Measurements from ENCODE around the gene HSPBP1. TPM values are rescaled to one million over a fixed set of nuclear protein-coding genes. Genes with fewer than 3 reads are reported as not detected.

Gene HSPBP1
- total RNA-seq, 4 donors from 2014 or later = 33.7 to 49.6 (median 40.5) TPM

- Histone ChIP-seq H3K36me3 (peaks cover 0 to 95% (median 24%) of the 10 kb centered on the region in 3 donors), H3K27me3 (no peaks in the 10 kb centered on the region), H3K4me1 (no peaks in the 10 kb centered on the region), H3K27ac (no peak overlapping the region), H3K4me3 (no peak overlapping the region), H3K9me3 (no peaks in the 10 kb centered on the region)
- TF ChIP-seq EP300 (IDR thresholded peaks at IDR 0.05) = no peak
- TF ChIP-seq POLR2A (IDR thresholded peaks at IDR 0.05) = no peak
- TF ChIP-seq CTCF (IDR thresholded peaks at IDR 0.05) = no peak
- 69% methylated on average over 13 of the region's 13 CpGs; no CpG with 5 or more reads in 1 of the 2 donors for WGBS, 2 donors
- no peak for DNase-seq (ENCODE audit: low spot score in 2 of 2)
These were observed 49.6 kb downstream of the HSPBP1 start for GRCh38 chr19:55230329-55230728.

- no peak overlapping the region for H3K27ac ChIP-seq
- WGBS, 2 donors = 78 to 80% methylated on average over 16 of the region's 17 CpGs
- no peaks in the 10 kb centered on the region for H3K9me3 ChIP-seq
- DNase-seq (ENCODE audit: low spot score in 2 of 2) = no peak
- H3K27me3 ChIP-seq = no peaks in the 10 kb centered on the region
- H3K4me1 ChIP-seq = no peaks in the 10 kb centered on the region
- H3K4me3 ChIP-seq = no peak overlapping the region
- peaks cover 0 to 90% (median 24%) of the 10 kb centered on the region in 3 donors for H3K36me3 ChIP-seq
- TF ChIP-seq CTCF (IDR thresholded peaks at IDR 0.05) (no peak), EP300 (IDR thresholded peaks at IDR 0.05) (no peak), POLR2A (IDR thresholded peaks at IDR 0.05) (no peak)
These were observed 50.1 kb downstream of the HSPBP1 start for GRCh38 chr19:55229789-55230182.

- no peaks in the 10 kb centered on the region for H3K27me3 ChIP-seq
- H3K27ac ChIP-seq = peak overlapping the region in 1 of 4 donors; percentile 53
- H3K36me3 ChIP-seq = peaks cover 0 to 84% (median 24%) of the 10 kb centered on the region in 3 donors
- WGBS, 2 donors = 87 to 94% methylated on average over 17 to 18 of the region's 18 CpGs
- no peaks in the 10 kb centered on the region for H3K4me1 ChIP-seq
- H3K9me3 ChIP-seq = no peaks in the 10 kb centered on the region
- no peak for DNase-seq (ENCODE audit: low spot score in 2 of 2)
- no peak overlapping the region for H3K4me3 ChIP-seq
- TF ChIP-seq EP300 (IDR thresholded peaks at IDR 0.05) = no peak
- no peak for TF ChIP-seq POLR2A (IDR thresholded peaks at IDR 0.05)
- no peak for TF ChIP-seq CTCF (IDR thresholded peaks at IDR 0.05)
These were observed 50.6 kb downstream of the HSPBP1 start for GRCh38 chr19:55229145-55229788.

GRCh38 chr19:55228403-55229031 lies 51.4 kb downstream of the HSPBP1 start, which contains the start of gene TMEM86B:
Gene TMEM86B (minus strand): TSS chr19:55228763. CDS start chr19:55228741, 22 bp downstream.
- H3K36me3 ChIP-seq = peaks cover 0 to 77% (median 24%) of the 10 kb centered on the region in 3 donors
- no peak within 1 kb of the TSS for H3K4me3 ChIP-seq
- TF ChIP-seq CTCF (IDR thresholded peaks at IDR 0.05) (no peak), EP300 (IDR thresholded peaks at IDR 0.05) (no peak), POLR2A (IDR thresholded peaks at IDR 0.05) (no peak)
- peak within 1 kb of the TSS in 1 of 4 donors; percentile 53 for H3K27ac ChIP-seq
- H3K27me3 ChIP-seq = no peaks in the 10 kb centered on the region
- H3K4me1 ChIP-seq = no peaks in the 10 kb centered on the region
- no peak for DNase-seq (ENCODE audit: low spot score in 2 of 2)
- 84 to 89% methylated on average over 3 to 12 of the region's 12 CpGs for WGBS, 2 donors
- H3K9me3 ChIP-seq = no peaks in the 10 kb centered on the region

GRCh38 chr19:55228015-55228391 lies 51.9 kb downstream of the HSPBP1 start:
- 67 to 76% methylated on average over 12 of the region's 17 CpGs for WGBS, 2 donors
- H3K36me3 ChIP-seq = peaks cover 0 to 72% (median 24%) of the 10 kb centered on the region in 3 donors

More at GRCh38 chr19:55228015-55228391, 51.9 kb downstream of the HSPBP1 start:
- Histone ChIP-seq H3K9me3 (no peaks in the 10 kb centered on the region), H3K4me3 (no peak overlapping the region), H3K27me3 (no peaks in the 10 kb centered on the region), H3K4me1 (no peaks in the 10 kb centered on the region), H3K27ac (no peak overlapping the region)
- no peak for TF ChIP-seq EP300 (IDR thresholded peaks at IDR 0.05)
- no peak for TF ChIP-seq CTCF (IDR thresholded peaks at IDR 0.05)
- TF ChIP-seq POLR2A (IDR thresholded peaks at IDR 0.05) = no peak
- no peak for DNase-seq (ENCODE audit: low spot score in 2 of 2)
